Nucleus accumbens (tissue), 56 donors: ENCODE data around the gene TPR.
"Not testable (repeated sequence)": the region's sequence is repeated elsewhere in the genome, so short reads cannot be mapped to it uniquely, and the experiment has no call there.

Experiments used
- DNase-seq, 56 donors: peaks; one replicate each; lab custom pipeline; 2025; lab: John Stamatoyannopoulos, UW

Gene TPR

GRCh38 chr1:186375152-186375928, at the start of gene TPR, which contains the start of gene ODR4:
TPR (minus strand) TSS chr1:186375253; CDS start chr1:186375028, 225 bp downstream.
ODR4 (plus strand) TSS chr1:186375838; CDS start chr1:186379786, 3,948 bp downstream.
- peak; percentile 83 to 100 (median 99) for DNase-seq

GRCh38 chr1:186424539-186424938, 49.5 kb upstream of the TPR start:
- DNase-seq, result no peak

- DNase-seq, result no peak
Measured at GRCh38 chr1:186421446-186421845, 46.4 kb upstream of the TPR start.

- DNase-seq, result no peak
Measured at GRCh38 chr1:186420923-186421322, 45.9 kb upstream of the TPR start.

- no peak for DNase-seq
Measured at GRCh38 chr1:186420311-186420710, 45.3 kb upstream of the TPR start.

GRCh38 chr1:186418503-186418902, 43.5 kb upstream of the TPR start:
- no peak for DNase-seq

GRCh38 chr1:186413319-186413718, 38.3 kb upstream of the TPR start:
- DNase-seq, result no peak

- DNase-seq, result no peak
Measured at GRCh38 chr1:186409091-186409490, 34.0 kb upstream of the TPR start.

- no peak for DNase-seq
Measured at GRCh38 chr1:186404454-186405051, 29.5 kb upstream of the TPR start.

- DNase-seq, result no peak
Measured at GRCh38 chr1:186403632-186404031, 28.6 kb upstream of the TPR start.

- DNase-seq, result not testable (repeated sequence)
Measured at GRCh38 chr1:186401446-186401845, 26.4 kb upstream of the TPR start.

- DNase-seq, result not testable (repeated sequence)
Measured at GRCh38 chr1:186392711-186393110, 17.7 kb upstream of the TPR start.

- no peak for DNase-seq
Measured at GRCh38 chr1:186391841-186392240, 16.8 kb upstream of the TPR start.

GRCh38 chr1:186390925-186391324, 15.9 kb upstream of the TPR start:
- DNase-seq, result no peak

- no peak for DNase-seq
Measured at GRCh38 chr1:186386725-186387383, 11.8 kb upstream of the TPR start.

- DNase-seq, result no peak
Measured at GRCh38 chr1:186375929-186376319, 871 bp upstream of the TPR start.

- DNase-seq, result peak in 10 of 56 donors; percentile 7 to 74 (median 45)
Measured at GRCh38 chr1:186374303-186375151, 526 bp downstream of the TPR start.

- DNase-seq, result not testable (repeated sequence)
Measured at GRCh38 chr1:186347837-186348691, 27.0 kb downstream of the TPR start.

- DNase-seq, result no peak
Measured at GRCh38 chr1:186340772-186341171, 34.3 kb downstream of the TPR start.

- DNase-seq, result no peak
Measured at GRCh38 chr1:186337554-186337953, 37.5 kb downstream of the TPR start.
